ENCODE data around the gene PALMD. TPM values are rescaled to one million over a fixed set of nuclear protein-coding genes. Genes with fewer than 3 reads are reported as not detected.

PALMD gene
- total and polyA plus RNA-seq, 3 donors from 2014 or later = 12.9 to 23.5 (median 14.1) TPM

- Histone ChIP-seq H3K4me3 (no peak overlapping the region), H3K9me3 (no peaks in the 10 kb centered on the region), H3K36me3 (ENCODE audit: low read depth, missing control alignments) (no peaks in the 10 kb centered on the region), H3K27ac (no peak overlapping the region), H3K4me1 (no peaks in the 10 kb centered on the region), H3K27me3 (no peaks in the 10 kb centered on the region)
- TF ChIP-seq POLR2A (IDR thresholded peaks at IDR 0.05) = no peak
- TF ChIP-seq CTCF (IDR thresholded peaks at IDR 0.05) = no peak
- intact Hi-C loops (cut with DNase I; ENCODE audit: low total_unique reads) = loop anchor here (5.0 kb wide), 1 partner anchor 540 kb away; no protein-coding TSS in a partner anchor
- no peak for DNase-seq
- WGBS, 2 donors = 66 to 77% methylated on average over 1 of the region's 1 CpG
Observed at GRCh38 chr1:99717005-99717404, 71.1 kb downstream of the PALMD start.

GRCh38 chr1:99723251-99723650 lies 77.3 kb downstream of the PALMD start:
- H3K9me3 ChIP-seq = no peaks in the 10 kb centered on the region
- intact Hi-C loops (cut with DNase I; ENCODE audit: low total_unique reads) = no loop called here
- DNase-seq = no peak

GRCh38 chr1:99725996-99726395 lies 80.1 kb downstream of the PALMD start:
- 68 to 78% methylated on average over 4 of the region's 4 CpGs for WGBS, 2 donors
- Histone ChIP-seq H3K36me3 (ENCODE audit: low read depth, missing control alignments) (no peaks in the 10 kb centered on the region), H3K4me3 (no peak overlapping the region), H3K4me1 (no peaks in the 10 kb centered on the region), H3K9me3 (no peaks in the 10 kb centered on the region), H3K27ac (no peak overlapping the region), H3K27me3 (no peaks in the 10 kb centered on the region)
- intact Hi-C loops (cut with DNase I; ENCODE audit: low total_unique reads) = no loop called here
- no peak for DNase-seq
- TF ChIP-seq CTCF (IDR thresholded peaks at IDR 0.05) (no peak), POLR2A (IDR thresholded peaks at IDR 0.05) (no peak)

More at GRCh38 chr1:99723251-99723650, 77.3 kb downstream of the PALMD start:
- 71 to 83% methylated on average over 3 of the region's 3 CpGs for WGBS, 2 donors
- TF ChIP-seq POLR2A (IDR thresholded peaks at IDR 0.05) = no peak
- TF ChIP-seq CTCF (IDR thresholded peaks at IDR 0.05) = no peak
- Histone ChIP-seq H3K36me3 (ENCODE audit: low read depth, missing control alignments) (no peaks in the 10 kb centered on the region), H3K27me3 (no peaks in the 10 kb centered on the region), H3K4me3 (no peak overlapping the region), H3K4me1 (no peaks in the 10 kb centered on the region), H3K27ac (no peak overlapping the region)

- no peak for DNase-seq
- no peak for TF ChIP-seq CTCF (IDR thresholded peaks at IDR 0.05)
- no peak for TF ChIP-seq POLR2A (IDR thresholded peaks at IDR 0.05)
- no peak overlapping the region for H3K27ac ChIP-seq
- no peaks in the 10 kb centered on the region for H3K27me3 ChIP-seq
- H3K4me1 ChIP-seq = no peaks in the 10 kb centered on the region
- intact Hi-C loops (cut with DNase I; ENCODE audit: low total_unique reads) = no loop called here
- 92 to 94% methylated on average over 1 of the region's 1 CpG for WGBS, 2 donors
- no peak overlapping the region for H3K4me3 ChIP-seq
- H3K9me3 ChIP-seq = no peaks in the 10 kb centered on the region
- H3K36me3 ChIP-seq (ENCODE audit: low read depth, missing control alignments) = no peaks in the 10 kb centered on the region
Observed at GRCh38 chr1:99726407-99726806, 80.5 kb downstream of the PALMD start.

GRCh38 chr1:99726818-99727217 lies 80.9 kb downstream of the PALMD start:
- intact Hi-C loops (cut with DNase I; ENCODE audit: low total_unique reads) = no loop called here
- no peak for TF ChIP-seq CTCF (IDR thresholded peaks at IDR 0.05)
- no peak for TF ChIP-seq POLR2A (IDR thresholded peaks at IDR 0.05)
- DNase-seq = no peak
- Histone ChIP-seq H3K4me3 (no peak overlapping the region), H3K36me3 (ENCODE audit: low read depth, missing control alignments) (no peaks in the 10 kb centered on the region), H3K27me3 (no peaks in the 10 kb centered on the region), H3K27ac (no peak overlapping the region), H3K4me1 (no peaks in the 10 kb centered on the region), H3K9me3 (no peaks in the 10 kb centered on the region)
- WGBS, 2 donors = 89 to 100% methylated on average over 2 of the region's 2 CpGs
